HL-60 (cell line): Measurements from ENCODE around the gene POPDC3.

Source experiments
- DNase-seq, 2 experiments: peaks; one replicate each; pipeline ENCODE4 v3.0.0-alpha.2; 2010 to 2020; ENCODE audit warnings: low read depth in 1 of 2, low spot score in 1 of 2
- H3K27ac ChIP-seq: fragments of 250-450 bp; sonication (Bioruptor Pico); replicated peaks from 2 replicates; pipeline ENCODE4 v1.5.1; 2020; ENCODE audit warnings: mild to moderate bottlenecking, moderate library complexity
- H3K27me3 ChIP-seq: fragments of 250-450 bp; sonication (Bioruptor Pico); 2 replicates; pipeline ENCODE4 v1.5.1; 2021; ENCODE audit warnings: mild to moderate bottlenecking, moderate library complexity; ENCODE audit not compliant: insufficient read depth, poor library complexity, severe bottlenecking
- H3K4me3 ChIP-seq: replicated peaks from 2 replicates; pipeline ENCODE4 v1.5.1; 2011; ENCODE audit warnings: mild to moderate bottlenecking, control low read depth, low read length; ENCODE audit not compliant: insufficient read depth
- CTCF ChIP-seq: IDR thresholded peaks from one replicate; pipeline ENCODE4 v1.5.1; 2011; ENCODE audit warnings: low read length, control low read depth, inconsistent platforms; ENCODE audit not compliant: insufficient read depth
- GABPA ChIP-seq: IDR thresholded peaks from 2 replicates; pipeline ENCODE4 v1.6.1; 2012; ENCODE audit warnings: low read depth
- POLR2AphosphoS5 ChIP-seq: IDR thresholded peaks from 2 replicates; pipeline ENCODE4 v1.6.1; 2012; ENCODE audit warnings: low read depth
- REST ChIP-seq: IDR thresholded peaks from 2 replicates; pipeline ENCODE4 v1.6.1; 2012; ENCODE audit warnings: low read depth; ENCODE audit not compliant: insufficient replicate concordance
- SPI1 ChIP-seq: IDR thresholded peaks from 2 replicates; pipeline ENCODE4 v1.6.1; 2012; ENCODE audit warnings: low read depth, mild to moderate bottlenecking, borderline replicate concordance

POPDC3 gene

GRCh38 chr6:105138141-105138540 is 41.7 kb downstream of the POPDC3 start:
- DNase-seq, result no peak
- H3K4me3 ChIP-seq, result no peak overlapping the region
- no peak for TF ChIP-seq REST
- no peak for TF ChIP-seq SPI1
- no peak for TF ChIP-seq GABPA
- TF ChIP-seq CTCF, result no peak
- TF ChIP-seq POLR2AphosphoS5, result no peak

GRCh38 chr6:105137388-105137787 is 42.4 kb downstream of the POPDC3 start:
- H3K27ac ChIP-seq, result no peak overlapping the region
- peaks cover 43% of the 10 kb centered on the region for H3K27me3 ChIP-seq
- peak overlapping the region; percentile 45 for H3K4me3 ChIP-seq
- no peak for DNase-seq
- TF ChIP-seq GABPA (no peak), REST (no peak), CTCF (no peak)

More at GRCh38 chr6:105138141-105138540, 41.7 kb downstream of the POPDC3 start:
- Histone ChIP-seq H3K27me3 (peaks cover 42% of the 10 kb centered on the region), H3K27ac (no peak overlapping the region)

- peak overlapping the region; percentile 45 for H3K4me3 ChIP-seq
- peak in 1 of 2 experiments; percentile 0 for DNase-seq
- TF ChIP-seq POLR2AphosphoS5 (no peak), SPI1 (no peak), CTCF (no peak), REST (no peak), GABPA (no peak)
- peaks cover 43% of the 10 kb centered on the region for H3K27me3 ChIP-seq
- H3K27ac ChIP-seq, result no peak overlapping the region
Measured at GRCh38 chr6:105136431-105137350, 43.1 kb downstream of the POPDC3 start.
